ENCODE measurements around the gene IFRD2. TPM values are rescaled to one million over a fixed set of nuclear protein-coding genes. Genes with fewer than 3 reads are reported as not detected.

IFRD2 gene
- total and polyA plus RNA-seq, 2 experiments from 2014 or later, result 80.8 to 91.5 TPM

DNA sequence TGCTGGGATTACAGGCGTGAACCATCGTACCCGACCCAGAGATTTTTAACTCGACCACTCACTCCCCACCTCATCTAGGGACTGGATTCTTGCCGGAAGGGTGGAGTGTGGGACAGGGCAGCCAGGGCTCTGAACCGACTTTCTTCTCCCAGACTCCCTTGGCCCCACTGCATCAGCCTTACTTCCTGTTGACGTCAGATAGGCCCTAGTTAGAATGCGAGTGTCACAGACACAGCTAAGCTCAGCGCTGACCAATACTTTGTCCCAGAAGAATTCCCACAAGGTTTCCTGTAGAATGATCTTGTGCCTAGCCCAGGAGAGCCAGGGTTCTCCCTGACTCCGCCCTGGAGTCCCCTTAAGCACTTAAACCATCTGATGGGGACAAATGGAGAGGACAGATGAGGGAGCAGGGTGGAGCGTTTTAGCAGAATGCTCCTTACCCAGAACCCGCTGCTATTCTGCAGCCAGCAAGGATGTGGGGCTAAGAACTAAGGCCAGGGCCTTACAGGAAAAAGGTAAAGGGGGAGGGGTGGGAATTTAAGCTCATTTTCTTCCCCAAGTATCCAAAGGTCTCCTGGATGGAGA is 41.6 kb upstream of the IFRD2 start (continued):
- no peak for TF ChIP-seq NANOG (IDR thresholded peaks at IDR 0.05; ENCODE audit: borderline replicate concordance)
- no peak for TF ChIP-seq JUNB (IDR thresholded peaks at IDR 0.05; ENCODE audit: unreplicated experiment)
- TF ChIP-seq CTCF (conservative IDR thresholded peaks at IDR 0.05; ENCODE audit: low read depth in 2 of 2), result no peak
- no peak for TF ChIP-seq STAT1 (IDR thresholded peaks at IDR 0.05; ENCODE audit: unreplicated experiment)

GRCh38 chr3:50331364-50331907 is 39.2 kb upstream of the IFRD2 start:
- H3K27ac ChIP-seq (ENCODE audit: low read depth), result no peak overlapping the region
- H3K27me3 ChIP-seq (ENCODE audit: insufficient read depth), result no peaks in the 10 kb centered on the region
- H3K4me2 ChIP-seq, result no peak overlapping the region
- Mint-ChIP-seq H3K36me3 (ENCODE audit: low read depth) (peaks cover 29% of the 10 kb centered on the region), H3K9me3 (no peaks in the 10 kb centered on the region), H3K4me3 (no peak overlapping the region), H3K27me3 (ENCODE audit: insufficient read depth, low read depth, poor library complexity) (peaks cover 8% of the 10 kb centered on the region), H3K27ac (no peak overlapping the region), H3K4me1 (peaks cover 21% of the 10 kb centered on the region; the same call in 2 of the 3 replicates)
- peaks cover 19% of the 10 kb centered on the region for H3K4me1 ChIP-seq (ENCODE audit: insufficient read depth)
- DNase-seq (ENCODE audit: low spot score) (no peak), ATAC-seq (no peak)
- H3K36me3 ChIP-seq (ENCODE audit: insufficient read depth), result peaks cover 8% of the 10 kb centered on the region
- H3K79me2 ChIP-seq (replicated peaks; ENCODE audit: insufficient read depth), result peaks cover 46% of the 10 kb centered on the region
- H2AFZ ChIP-seq, result no peak overlapping the region
- H3K9me2 ChIP-seq (ENCODE audit: insufficient read depth), result no peaks in the 10 kb centered on the region
- no peak overlapping the region for H3K4me3 ChIP-seq
- peaks cover 24% of the 10 kb centered on the region for H4K20me1 ChIP-seq (replicated peaks; ENCODE audit: insufficient read depth)
- peaks cover 30% of the 10 kb centered on the region for H3F3A ChIP-seq (replicated peaks; ENCODE audit: low read depth)
- TF ChIP-seq ZNF114 (CRISPR knock-in tag; IDR thresholded peaks at IDR 0.05) (no peak), ZNF331 (CRISPR knock-in tag; IDR thresholded peaks at IDR 0.05; ENCODE audit: low read depth) (no peak), EZH2 (IDR thresholded peaks at IDR 0.05; ENCODE audit: low read depth, unreplicated experiment) (no peak), JUNB (IDR thresholded peaks at IDR 0.05; ENCODE audit: unreplicated experiment) (no peak), POLR2AphosphoS5 (IDR thresholded peaks at IDR 0.05; ENCODE audit: low read depth) (no peak), CTCF (conservative IDR thresholded peaks at IDR 0.05; ENCODE audit: low read depth in 2 of 2) (no peak), CREB1 (CRISPR knock-in tag; IDR thresholded peaks at IDR 0.05; ENCODE audit: low read depth) (no peak), NANOG (IDR thresholded peaks at IDR 0.05; ENCODE audit: borderline replicate concordance) (no peak)
- TF ChIP-seq, protein P1, sequence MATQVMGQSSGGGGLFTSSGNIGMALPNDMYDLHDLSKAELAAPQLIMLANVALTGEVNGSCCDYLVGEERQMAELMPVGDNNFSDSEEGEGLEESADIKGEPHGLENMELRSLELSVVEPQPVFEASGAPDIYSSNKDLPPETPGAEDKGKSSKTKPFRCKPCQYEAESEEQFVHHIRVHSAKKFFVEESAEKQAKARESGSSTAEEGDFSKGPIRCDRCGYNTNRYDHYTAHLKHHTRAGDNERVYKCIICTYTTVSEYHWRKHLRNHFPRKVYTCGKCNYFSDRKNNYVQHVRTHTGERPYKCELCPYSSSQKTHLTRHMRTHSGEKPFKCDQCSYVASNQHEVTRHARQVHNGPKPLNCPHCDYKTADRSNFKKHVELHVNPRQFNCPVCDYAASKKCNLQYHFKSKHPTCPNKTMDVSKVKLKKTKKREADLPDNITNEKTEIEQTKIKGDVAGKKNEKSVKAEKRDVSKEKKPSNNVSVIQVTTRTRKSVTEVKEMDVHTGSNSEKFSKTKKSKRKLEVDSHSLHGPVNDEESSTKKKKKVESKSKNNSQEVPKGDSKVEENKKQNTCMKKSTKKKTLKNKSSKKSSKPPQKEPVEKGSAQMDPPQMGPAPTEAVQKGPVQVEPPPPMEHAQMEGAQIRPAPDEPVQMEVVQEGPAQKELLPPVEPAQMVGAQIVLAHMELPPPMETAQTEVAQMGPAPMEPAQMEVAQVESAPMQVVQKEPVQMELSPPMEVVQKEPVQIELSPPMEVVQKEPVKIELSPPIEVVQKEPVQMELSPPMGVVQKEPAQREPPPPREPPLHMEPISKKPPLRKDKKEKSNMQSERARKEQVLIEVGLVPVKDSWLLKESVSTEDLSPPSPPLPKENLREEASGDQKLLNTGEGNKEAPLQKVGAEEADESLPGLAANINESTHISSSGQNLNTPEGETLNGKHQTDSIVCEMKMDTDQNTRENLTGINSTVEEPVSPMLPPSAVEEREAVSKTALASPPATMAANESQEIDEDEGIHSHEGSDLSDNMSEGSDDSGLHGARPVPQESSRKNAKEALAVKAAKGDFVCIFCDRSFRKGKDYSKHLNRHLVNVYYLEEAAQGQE (IDR thresholded peaks at IDR 0.05; ENCODE audit: unreplicated experiment), result no peak

Data from GM23338 (cell line).